ENCODE results near the gene PDS5B.

DNA sequence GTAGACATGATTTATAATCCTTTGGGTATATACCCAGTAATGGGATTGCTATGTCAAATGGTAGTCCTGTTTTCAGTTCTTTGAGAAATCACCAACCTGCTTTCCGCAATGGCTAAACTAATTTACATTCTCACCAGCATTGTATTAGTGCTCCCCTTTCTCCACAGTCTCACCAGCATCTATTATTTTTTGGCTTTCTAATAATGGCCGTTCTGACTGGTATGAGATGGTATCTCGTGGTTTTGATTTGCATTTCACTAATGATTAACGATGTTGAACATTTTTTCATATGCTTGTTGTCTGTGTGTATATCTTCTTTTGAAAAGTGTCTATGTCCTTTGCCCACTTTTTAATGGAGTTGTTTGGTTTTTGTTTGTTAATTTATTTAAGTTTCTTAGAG is 165.1 kb downstream of the PDS5B start:
- TF ChIP-seq, protein P1, sequence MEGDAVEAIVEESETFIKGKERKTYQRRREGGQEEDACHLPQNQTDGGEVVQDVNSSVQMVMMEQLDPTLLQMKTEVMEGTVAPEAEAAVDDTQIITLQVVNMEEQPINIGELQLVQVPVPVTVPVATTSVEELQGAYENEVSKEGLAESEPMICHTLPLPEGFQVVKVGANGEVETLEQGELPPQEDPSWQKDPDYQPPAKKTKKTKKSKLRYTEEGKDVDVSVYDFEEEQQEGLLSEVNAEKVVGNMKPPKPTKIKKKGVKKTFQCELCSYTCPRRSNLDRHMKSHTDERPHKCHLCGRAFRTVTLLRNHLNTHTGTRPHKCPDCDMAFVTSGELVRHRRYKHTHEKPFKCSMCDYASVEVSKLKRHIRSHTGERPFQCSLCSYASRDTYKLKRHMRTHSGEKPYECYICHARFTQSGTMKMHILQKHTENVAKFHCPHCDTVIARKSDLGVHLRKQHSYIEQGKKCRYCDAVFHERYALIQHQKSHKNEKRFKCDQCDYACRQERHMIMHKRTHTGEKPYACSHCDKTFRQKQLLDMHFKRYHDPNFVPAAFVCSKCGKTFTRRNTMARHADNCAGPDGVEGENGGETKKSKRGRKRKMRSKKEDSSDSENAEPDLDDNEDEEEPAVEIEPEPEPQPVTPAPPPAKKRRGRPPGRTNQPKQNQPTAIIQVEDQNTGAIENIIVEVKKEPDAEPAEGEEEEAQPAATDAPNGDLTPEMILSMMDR (conservative IDR thresholded peaks at IDR 0.05; ENCODE audit: low read depth in 2 of 2), result no peak
- TF ChIP-seq POLR2AphosphoS5 (IDR thresholded peaks at IDR 0.05; ENCODE audit: low read depth) (no peak), ZNF331 (CRISPR knock-in tag; IDR thresholded peaks at IDR 0.05; ENCODE audit: low read depth) (no peak), JUNB (IDR thresholded peaks at IDR 0.05; ENCODE audit: unreplicated experiment) (no peak), CREB1 (CRISPR knock-in tag; IDR thresholded peaks at IDR 0.05; ENCODE audit: low read depth) (no peak)
- TF ChIP-seq, protein P2, sequence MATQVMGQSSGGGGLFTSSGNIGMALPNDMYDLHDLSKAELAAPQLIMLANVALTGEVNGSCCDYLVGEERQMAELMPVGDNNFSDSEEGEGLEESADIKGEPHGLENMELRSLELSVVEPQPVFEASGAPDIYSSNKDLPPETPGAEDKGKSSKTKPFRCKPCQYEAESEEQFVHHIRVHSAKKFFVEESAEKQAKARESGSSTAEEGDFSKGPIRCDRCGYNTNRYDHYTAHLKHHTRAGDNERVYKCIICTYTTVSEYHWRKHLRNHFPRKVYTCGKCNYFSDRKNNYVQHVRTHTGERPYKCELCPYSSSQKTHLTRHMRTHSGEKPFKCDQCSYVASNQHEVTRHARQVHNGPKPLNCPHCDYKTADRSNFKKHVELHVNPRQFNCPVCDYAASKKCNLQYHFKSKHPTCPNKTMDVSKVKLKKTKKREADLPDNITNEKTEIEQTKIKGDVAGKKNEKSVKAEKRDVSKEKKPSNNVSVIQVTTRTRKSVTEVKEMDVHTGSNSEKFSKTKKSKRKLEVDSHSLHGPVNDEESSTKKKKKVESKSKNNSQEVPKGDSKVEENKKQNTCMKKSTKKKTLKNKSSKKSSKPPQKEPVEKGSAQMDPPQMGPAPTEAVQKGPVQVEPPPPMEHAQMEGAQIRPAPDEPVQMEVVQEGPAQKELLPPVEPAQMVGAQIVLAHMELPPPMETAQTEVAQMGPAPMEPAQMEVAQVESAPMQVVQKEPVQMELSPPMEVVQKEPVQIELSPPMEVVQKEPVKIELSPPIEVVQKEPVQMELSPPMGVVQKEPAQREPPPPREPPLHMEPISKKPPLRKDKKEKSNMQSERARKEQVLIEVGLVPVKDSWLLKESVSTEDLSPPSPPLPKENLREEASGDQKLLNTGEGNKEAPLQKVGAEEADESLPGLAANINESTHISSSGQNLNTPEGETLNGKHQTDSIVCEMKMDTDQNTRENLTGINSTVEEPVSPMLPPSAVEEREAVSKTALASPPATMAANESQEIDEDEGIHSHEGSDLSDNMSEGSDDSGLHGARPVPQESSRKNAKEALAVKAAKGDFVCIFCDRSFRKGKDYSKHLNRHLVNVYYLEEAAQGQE (IDR thresholded peaks at IDR 0.05; ENCODE audit: unreplicated experiment), result no peak

Data from GM23338 (cell line).